Measurements from ENCODE around the gene SLC30A5. TPM values are rescaled to one million over a fixed set of nuclear protein-coding genes. Genes with fewer than 3 reads are reported as not detected.

Gene SLC30A5
- total RNA-seq, 1 experiment from 2014 or later, result 50.0 TPM

GRCh38 chr5:69131304-69131703 is 37.5 kb downstream of the SLC30A5 start:
- RAD21 ChIA-PET (ENCODE audit: low non-redundant PET in 1 of 2, low total read pairs in 2 of 2, uncharacterized antibody in 2 of 2, unreplicated experiment in 2 of 2), result no interaction called here
- Histone ChIP-seq H3K4me3 (replicated peaks in 1 of 2; ENCODE audit: low read depth in 1 of 2, low read length in 2 of 2) (no peak overlapping the region), H3K4me2 (ENCODE audit: low read length) (no peak overlapping the region), H3K4me1 (ENCODE audit: control insufficient read depth in 1 of 2, insufficient read depth in 2 of 2, low read length in 2 of 2) (no peaks in the 10 kb centered on the region), H3K79me2 (ENCODE audit: insufficient read depth, low read length) (no peaks in the 10 kb centered on the region), H3K36me3 (ENCODE audit: control insufficient read depth in 1 of 2, insufficient read depth in 2 of 2, low read length in 2 of 2) (peaks cover 0 to 15% of the 10 kb centered on the region in 2 experiments; a peak in 2 of 4 replicates), H3K27me3 (ENCODE audit: insufficient read depth, low read length) (no peaks in the 10 kb centered on the region), H4K20me1 (ENCODE audit: insufficient read depth) (no peaks in the 10 kb centered on the region), H3K9ac (ENCODE audit: low read length) (no peak overlapping the region), H2AFZ (ENCODE audit: low read depth, low read length, poor library complexity, severe bottlenecking) (no peak overlapping the region), H3K9me2 (ENCODE audit: insufficient read depth) (no peaks in the 10 kb centered on the region), H3K9me3 (ENCODE audit: control insufficient read depth in 1 of 2, insufficient read depth in 1 of 2, low read depth in 1 of 2, low read length in 2 of 2) (no peaks in the 10 kb centered on the region), H3K27ac (ENCODE audit: low read depth, low read length) (no peak overlapping the region)
- CTCF ChIA-PET, result no interaction called here
- POLR2A ChIA-PET, result no interaction called here
- intact Hi-C loops (cut with micrococcal nuclease), result loop anchor here (10.0 kb wide), 1 partner anchor 63 kb away; no protein-coding TSS in a partner anchor
- BruUV-seq (replicated peaks), result no TSS peak
- TF ChIP-seq TCF7L2 (IDR thresholded peaks at IDR 0.05; ENCODE audit: borderline replicate concordance, extremely low read depth, insufficient read depth, insufficient read length), result no peak
- TF ChIP-seq EZH2phosphoT487 (IDR thresholded peaks at IDR 0.05; ENCODE audit: borderline replicate concordance), result no peak
- no peak for TF ChIP-seq ZNF274 (IDR thresholded peaks at IDR 0.05; ENCODE audit: low read depth, low read length)
- TF ChIP-seq ZBTB33 (IDR thresholded peaks at IDR 0.05; ENCODE audit: extremely low read depth, insufficient replicate concordance, low read length), result no peak
- no peak for TF ChIP-seq ELF1 (IDR thresholded peaks at IDR 0.05; ENCODE audit: borderline replicate concordance, low read depth)
- no peak for TF ChIP-seq ATF3 (IDR thresholded peaks at IDR 0.05)
- no peak for TF ChIP-seq EZH2 (IDR thresholded peaks at IDR 0.05)
- no peak for TF ChIP-seq RAD21 (IDR thresholded peaks at IDR 0.05; ENCODE audit: low read depth)
- TF ChIP-seq SRF (IDR thresholded peaks at IDR 0.05; ENCODE audit: low read depth), result no peak
- no peak for TF ChIP-seq ZFX (IDR thresholded peaks at IDR 0.05)
- TF ChIP-seq YY1 (IDR thresholded peaks at IDR 0.05; ENCODE audit: extremely low read depth, insufficient replicate concordance, low read depth, low read length), result no peak
- no peak for TF ChIP-seq REST (IDR thresholded peaks at IDR 0.05; ENCODE audit: low read depth)
- no peak for TF ChIP-seq MAX (IDR thresholded peaks at IDR 0.05)
- TF ChIP-seq FOSL1 (IDR thresholded peaks at IDR 0.05; ENCODE audit: low read depth), result no peak
- TF ChIP-seq POLR2A (IDR thresholded peaks at IDR 0.05; ENCODE audit: borderline replicate concordance, extremely low read depth, insufficient read depth, insufficient read length), result no peak
- DNase-seq (ENCODE audit: low read depth, low spot score) (no peak), ATAC-seq (no peak)
